AG08395 (cell line): ENCODE measurements around the gene SARDH.
A peak's percentile ranks its signal among the peaks of the same experiment; 100 is the strongest.

Experiments
- DNase-seq: peaks from one replicate; pipeline ENCODE4 v3.0.0; 2012; ENCODE audit warnings: mixed read lengths, low spot score

Gene SARDH

DNA sequence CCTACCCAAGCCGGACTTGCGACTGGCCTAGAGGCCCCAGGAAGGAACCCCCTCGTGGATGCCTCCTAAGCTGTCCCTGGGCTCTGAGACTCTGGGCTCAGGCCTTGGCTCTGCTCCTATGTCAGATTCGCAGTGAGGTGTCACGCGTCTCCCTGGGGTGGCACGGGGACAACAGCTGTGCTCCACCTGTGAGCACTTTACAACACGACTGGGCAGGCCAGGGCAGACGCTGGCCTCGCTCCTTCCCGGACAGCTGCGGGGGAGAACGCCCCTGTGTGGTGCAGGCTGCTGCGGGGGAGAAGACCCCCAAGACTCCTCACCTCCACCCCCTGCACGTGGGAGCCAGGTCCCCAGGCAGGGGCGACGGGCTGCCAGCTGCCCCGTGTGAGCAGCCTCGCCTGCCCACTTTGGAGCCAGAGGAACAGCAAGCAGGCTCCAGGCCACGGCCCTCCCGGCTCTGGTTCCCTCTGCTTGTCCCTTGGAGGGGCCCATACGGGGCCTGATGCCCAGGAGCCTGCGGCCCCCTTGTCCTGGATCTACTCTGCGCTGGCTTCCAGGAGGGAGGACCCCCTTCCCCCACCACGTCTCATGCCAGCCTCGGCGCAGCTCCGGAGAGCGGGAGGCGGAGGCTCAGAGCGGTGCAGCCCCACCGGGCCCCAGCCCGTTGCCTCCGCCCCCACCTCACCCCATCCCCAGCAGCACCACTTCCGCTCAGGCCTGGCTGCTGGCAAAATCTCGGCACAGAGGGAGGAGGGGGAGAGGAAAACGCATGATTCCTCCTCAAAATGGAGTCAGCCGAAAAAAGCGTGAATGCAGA, 36.0 kb downstream of the SARDH start:
- DNase-seq = no peak

DNA sequence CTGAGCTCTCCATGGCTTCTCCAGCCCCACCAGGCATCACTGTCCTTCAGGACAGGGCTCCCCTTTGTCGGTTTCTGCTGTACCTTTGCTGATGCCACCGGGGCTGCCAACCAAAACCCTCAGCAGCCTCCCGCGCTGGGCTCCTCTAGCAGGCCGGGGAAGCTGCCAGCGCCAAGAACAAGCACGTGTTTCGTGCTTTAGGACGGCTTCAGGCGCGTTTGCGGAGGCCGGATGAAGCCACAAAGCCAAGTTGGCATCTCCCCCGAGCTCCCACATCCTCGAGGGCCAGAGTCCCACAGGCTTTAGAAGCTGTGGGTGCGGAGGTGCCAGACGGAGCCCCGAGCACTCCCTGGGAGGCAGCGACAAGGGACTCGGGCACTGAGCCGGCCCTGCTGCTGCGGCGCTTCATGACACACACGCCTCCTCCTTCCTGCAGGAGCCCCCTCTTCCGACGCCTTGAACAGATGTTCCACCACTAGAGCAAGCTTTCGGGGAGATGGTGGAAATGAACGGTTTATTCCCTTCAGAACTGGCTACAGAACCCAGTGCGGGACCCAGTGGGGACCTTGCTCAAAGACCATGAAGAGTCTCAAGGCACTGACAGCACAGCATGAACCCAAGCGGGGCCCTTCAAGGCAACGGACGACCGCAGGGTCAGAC, 36.7 kb downstream of the SARDH start:
- DNase-seq = peak; percentile 36

DNA sequence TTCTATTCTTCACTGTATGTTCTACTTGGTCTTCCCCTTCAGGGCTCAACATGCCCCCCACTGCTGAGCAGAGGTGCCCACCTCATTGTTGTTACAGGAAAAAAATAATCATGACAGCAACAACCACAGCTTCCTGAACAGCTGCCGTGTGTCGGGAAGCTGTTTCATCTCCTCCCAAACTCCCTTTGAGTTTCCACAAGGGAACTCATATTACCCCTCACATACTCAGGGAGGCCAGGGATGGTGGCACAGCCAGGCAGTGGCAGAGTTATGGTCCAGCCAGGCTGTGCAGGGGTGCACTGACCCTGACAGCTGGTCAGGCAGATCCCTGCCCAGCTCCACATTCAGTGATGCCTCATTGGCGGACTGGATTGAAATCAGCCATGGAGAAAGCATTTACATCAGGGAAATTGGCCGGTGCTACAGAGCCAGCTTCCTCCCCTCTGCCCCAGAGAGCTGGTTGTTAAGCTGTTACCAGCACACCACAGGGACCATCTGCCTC, 37.3 kb downstream of the SARDH start:
- DNase-seq = no peak

DNA sequence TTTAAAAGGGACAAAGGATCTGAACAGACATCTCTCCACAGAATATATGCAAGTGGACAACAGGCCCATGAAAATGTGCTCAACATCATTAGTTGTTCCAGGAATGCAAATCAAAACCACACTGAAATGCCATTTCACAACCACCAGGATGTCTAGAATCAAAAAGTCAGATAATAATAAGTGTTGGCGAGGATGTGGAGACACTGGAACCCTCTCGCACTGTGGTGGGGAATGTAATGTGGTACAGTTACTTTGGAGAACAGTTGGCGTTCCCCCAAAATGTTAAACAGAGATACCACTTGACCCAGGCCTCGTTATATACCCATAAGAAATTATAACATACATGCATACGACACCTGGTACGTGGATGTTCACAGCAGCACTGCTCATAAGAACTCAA, 38.6 kb downstream of the SARDH start:
- DNase-seq = no peak

DNA sequence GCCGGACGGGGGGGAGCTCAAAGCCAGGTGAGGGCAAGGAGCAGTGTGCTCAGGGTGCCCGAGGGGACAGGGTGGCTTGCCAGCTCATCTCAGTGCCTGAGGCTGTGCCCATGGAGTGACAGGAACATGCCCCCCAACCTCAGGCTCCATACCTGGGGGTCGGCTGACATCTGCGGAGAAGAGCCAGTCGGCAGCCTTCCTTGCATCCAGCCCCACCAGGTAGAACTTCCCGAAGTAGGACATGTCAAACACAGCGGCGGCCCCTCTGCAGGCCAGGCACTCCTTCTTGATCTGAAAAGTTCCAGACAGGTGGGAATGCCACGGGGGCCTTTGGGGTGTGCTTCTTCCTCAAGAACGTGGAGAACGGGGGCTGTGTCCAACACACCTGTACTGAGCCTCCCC, 42.1 kb downstream of the SARDH start:
- no peak for DNase-seq

DNA sequence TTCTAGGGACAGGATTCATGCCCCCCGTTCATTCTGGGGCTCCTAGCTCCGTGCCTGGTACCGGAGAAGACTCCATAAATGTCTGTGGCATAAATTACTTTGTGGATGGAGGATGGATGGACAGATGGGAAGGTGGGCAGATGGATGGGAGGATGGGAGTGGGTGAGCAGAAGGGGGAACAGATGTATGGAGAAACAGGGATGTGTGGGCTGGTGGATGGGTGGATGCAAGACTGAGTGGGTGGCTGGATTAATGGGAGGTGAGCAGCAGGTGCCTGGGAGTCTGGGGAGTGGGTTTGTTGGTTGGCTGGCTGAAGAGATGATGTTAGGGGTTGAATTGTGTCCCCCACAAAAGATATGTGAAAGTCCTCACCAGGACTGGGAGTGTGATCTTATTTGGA, 43.5 kb downstream of the SARDH start:
- no peak for DNase-seq

DNA sequence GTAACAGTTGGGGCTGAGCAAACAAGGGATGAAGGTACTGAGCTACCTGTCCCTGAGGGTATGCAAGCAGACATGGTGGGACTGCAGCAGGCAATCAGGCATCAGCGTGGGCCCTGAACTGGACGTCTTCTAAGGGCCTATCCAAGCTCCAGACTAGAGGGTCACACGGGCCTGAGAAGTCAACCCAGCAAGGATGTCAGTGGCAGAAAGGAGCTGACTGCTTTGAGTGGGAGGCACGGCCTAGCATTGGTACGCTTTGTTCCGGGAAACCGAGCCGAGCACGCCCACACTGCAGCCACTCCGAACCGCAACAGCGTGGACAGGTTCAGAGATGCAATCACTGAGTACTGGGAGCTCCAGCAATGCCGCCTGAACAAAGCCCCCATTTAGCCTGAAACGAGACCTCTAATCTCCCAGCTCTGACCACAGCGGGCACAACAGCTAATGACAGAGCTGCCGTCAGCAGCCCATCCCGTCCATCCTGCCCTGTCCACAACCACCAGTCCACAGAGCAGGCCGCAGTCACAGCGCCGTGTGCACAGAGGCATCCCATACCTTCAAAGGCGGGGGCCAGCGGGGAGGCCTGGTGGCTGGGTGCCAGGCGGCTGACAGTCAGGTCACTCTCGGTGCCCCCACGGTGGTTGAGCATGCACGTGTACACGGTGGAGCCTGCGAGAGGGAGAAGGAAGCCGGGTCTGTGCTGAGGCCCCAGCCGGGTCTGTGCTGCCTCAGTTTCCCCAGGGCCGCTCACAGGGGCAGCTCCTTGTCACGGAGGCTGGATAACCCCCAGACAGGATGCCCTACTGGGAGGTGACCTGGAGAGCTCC, 44.2 kb downstream of the SARDH start:
- DNase-seq = no peak

DNA sequence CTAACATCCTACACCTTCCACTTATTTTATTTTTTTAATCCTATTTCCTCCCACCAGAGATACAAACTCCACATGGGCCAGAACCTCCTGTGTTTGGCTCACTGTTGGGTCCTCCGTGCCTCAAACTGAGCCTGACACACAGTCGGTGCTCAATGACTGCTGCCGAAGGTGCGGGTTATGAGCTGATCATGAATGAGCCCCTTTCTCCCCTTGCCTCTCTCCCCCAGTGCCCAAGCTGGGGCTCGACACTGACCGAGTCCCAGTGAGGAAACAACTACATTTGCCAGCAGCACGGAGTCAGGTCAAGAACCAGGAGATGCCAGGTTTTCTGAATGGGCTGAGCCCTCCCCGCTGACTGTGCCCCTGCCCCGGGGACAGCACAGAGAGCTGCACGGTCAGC, 45.0 kb downstream of the SARDH start:
- DNase-seq = no peak

DNA sequence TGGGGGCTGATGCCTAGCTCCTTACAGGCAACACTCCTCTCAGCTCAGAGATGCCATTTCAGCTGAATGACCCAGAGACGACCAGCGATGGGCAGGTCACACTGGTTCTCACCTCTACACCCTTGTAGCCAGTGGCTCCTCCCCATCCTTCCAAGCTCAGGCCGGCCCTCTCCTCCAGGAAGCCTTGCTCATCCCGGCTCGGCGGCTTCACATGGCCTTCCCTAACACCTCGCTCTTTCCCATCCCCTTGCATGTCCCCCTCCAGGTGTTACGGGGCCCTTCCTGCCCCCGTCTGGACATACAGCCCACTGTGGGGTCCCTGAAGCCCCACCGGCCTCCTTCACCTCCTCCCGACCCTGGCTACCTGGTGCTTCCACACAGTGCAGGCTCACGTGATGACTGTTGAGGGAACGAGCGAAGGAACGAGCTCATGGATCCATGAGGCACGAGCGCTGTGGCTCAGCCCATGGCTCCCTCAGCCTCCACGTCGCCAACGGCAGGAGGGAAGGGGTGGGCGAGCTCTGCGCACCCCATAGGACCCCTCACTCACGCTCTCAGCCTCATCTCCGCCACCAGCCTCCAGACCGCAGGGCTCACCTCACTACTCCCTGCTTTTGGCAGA, 45.7 kb downstream of the SARDH start:
- DNase-seq = no peak

DNA sequence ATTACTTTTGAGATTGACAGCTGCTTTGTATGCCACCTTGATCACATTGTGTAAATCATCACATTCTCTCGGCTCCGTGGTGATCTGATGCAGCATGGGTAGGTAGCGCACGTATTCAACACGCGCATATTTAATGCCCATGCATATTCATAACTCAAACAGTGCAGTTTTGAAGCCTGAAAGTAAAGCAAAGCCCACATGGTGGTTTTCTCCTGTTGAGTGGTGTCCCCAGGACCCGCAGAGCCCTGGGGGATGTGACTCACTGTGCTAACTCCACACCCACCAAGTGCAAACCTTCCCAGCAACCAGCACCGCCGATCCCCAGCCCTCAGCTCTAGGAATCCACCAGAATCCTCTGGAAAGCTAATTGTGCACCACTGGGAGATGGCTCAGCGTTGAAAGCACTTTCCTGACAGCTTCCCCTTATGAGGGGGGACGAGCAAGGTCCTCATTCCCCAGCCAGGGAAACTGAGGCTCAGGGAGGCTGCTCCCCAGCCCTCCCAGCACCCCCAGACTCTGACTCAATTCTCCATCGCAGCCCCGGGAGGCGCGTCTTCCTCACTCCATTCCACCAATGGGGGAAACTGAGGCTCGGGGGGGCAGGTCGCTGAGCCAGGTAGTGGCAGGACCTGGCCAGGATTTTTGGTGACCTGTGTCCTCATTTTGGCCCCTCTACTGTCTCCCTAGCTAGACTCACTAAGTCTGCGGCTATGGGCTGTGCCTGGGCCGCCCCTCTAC, 46.4 kb downstream of the SARDH start:
- no peak for DNase-seq

DNA sequence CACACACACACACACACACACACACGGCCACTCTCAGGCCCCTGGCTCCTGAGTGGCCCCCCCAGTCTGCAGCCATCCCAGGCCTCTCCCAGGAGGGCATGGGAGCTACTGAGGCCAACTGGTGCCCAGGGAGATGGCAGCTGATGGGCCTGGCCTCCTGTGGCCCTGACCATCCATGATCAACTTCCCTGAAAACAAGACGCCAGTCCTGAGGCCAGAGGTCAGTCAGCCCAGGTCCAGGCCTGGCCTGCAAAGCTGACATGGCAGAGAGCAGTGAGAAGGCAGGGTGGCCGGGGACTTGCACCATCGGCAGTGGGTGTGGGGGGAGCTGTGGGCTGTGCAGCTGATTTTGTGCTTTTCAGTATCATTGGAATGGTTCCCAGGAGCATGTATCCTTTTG, 47.0 kb downstream of the SARDH start:
- DNase-seq = no peak

DNA sequence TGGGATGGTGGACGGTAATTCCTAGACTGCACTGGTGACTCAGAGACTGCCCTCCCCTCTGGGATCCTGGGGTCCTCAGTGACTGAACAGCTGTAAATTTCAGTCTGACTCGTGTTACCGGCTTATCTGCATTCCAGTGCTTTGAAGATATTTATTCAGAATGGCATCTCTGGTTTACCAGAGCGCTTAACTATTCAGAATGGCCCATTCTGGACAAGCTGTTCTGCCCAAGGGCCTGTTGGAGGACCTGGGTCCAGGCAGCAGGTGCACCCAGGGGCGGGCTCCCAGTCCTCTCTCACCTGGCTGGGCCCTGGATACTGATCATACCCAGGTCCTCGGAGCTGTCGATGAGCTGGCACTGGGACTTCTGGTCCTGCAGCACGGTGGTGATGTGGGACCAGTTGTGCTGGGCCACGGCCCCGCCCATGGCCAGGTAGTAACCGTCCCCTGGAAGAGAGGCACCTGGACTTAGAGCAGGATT, 48.0 kb downstream of the SARDH start:
- no peak for DNase-seq

DNA sequence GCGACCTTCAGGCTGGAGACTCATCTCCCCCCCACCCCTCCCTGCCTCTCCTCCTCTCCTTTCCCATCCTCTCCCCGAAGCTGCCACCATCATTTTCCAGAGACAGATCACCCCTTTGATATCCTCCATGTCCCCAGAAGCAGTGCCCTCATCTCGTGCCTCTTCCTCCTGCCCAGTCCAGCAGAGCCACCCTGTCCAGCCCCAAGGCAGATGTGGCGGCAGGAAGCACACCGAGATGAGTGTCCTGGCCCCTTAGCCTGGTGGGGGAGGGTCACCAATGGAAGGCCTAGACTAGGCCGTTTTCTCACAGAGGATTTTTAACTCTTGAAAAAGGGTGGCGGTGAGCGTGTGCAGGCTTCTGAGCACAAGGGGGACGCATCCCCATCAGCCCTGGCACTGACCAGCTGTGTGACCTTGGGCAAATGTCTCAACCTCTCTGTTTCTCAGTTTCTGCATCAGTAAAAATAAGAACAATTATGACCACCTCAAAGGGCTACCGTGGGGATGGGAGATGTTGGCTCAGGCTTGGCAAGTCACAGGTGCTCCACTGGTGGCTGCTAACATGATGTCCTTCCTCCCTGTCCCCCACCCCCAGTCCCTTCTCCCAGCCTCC, 48.9 kb downstream of the SARDH start:
- no peak for DNase-seq

DNA sequence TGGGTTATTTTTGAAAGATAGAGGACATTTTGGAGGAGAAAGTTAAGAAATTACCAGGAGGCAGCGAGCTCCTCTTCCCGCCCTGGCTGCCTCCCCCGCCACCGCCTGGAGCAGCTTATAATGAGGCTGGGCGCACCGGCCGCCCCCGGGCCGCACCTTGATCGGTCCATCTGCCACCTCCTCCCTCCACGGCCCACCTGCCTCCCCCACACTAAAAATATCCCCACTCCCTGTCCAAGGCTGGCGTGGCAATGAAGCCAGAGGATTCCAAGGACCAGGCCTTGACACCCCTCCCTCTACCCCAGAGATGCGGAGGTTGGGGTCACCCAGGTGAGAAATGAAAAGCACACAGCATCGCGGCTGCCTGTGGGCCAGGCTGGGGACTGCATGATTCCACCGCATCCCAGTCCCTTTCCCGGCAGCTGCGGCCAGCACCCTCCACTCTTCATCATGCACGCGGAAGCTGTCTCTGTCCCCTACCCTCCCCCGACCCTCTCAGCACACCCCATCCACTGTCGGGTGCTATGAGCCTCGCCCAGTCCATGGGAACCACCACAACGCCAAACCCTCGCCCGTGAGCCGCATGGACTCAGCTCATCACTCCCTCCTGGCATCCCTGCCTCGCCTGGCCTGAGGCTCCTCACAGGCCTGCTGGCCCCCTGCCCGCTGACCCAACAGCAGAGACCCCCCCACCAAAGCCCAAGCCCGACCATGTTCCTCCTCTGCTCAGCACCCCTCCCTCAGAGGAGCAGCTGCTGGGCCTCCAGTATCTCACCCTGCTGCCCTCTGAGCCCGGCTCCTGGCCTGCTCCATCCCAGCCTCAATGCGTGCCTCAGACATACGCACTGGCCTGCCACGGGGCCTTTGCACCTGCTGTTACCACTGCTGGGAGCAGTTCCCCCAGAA, 50.0 kb downstream of the SARDH start:
- DNase-seq = no peak

DNA sequence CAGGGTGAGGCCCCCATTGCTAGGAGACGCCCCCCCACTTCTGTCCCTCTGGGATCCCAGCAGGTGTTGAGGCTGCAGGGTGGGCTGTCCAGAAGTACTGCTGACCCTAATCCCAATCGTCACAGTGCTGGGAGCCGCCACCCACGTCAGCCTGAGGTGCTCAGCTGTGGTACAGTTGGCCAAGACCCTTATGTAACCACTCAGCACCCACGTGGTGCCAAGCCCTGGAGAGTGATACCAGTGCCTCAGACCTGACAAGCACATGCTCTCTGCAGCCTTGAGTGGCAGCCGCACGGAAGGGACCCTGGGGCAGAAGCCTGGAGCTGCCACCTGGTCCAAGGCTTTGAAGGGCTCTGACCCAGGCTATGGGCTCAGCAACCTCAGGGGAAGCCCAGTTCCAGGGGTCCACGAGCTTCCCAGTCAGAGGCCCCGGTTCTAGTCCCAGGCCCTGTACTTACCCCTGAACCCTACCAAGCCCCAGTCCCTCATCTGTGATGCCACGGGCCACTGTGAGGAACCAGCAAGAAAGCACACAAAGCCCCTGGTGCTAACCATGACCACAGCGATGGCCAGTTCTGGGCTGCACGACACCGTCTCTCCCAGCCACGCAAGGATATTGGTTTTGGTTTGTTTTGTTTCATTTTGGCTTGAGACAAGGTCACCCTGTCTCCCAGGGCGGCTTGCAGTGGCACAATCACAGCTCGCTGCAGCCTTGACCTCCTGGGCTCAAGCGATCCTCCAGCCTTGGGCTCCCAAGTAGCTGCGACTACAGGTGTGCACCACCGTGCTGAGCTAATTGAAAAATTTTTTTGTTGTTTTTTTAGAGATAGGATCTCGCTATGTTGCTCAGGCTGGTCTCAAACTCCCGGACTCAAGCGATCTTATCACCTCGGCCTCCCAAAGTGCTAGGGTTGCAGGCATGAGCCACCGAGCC, 51.2 kb downstream of the SARDH start:
- no peak for DNase-seq

DNA sequence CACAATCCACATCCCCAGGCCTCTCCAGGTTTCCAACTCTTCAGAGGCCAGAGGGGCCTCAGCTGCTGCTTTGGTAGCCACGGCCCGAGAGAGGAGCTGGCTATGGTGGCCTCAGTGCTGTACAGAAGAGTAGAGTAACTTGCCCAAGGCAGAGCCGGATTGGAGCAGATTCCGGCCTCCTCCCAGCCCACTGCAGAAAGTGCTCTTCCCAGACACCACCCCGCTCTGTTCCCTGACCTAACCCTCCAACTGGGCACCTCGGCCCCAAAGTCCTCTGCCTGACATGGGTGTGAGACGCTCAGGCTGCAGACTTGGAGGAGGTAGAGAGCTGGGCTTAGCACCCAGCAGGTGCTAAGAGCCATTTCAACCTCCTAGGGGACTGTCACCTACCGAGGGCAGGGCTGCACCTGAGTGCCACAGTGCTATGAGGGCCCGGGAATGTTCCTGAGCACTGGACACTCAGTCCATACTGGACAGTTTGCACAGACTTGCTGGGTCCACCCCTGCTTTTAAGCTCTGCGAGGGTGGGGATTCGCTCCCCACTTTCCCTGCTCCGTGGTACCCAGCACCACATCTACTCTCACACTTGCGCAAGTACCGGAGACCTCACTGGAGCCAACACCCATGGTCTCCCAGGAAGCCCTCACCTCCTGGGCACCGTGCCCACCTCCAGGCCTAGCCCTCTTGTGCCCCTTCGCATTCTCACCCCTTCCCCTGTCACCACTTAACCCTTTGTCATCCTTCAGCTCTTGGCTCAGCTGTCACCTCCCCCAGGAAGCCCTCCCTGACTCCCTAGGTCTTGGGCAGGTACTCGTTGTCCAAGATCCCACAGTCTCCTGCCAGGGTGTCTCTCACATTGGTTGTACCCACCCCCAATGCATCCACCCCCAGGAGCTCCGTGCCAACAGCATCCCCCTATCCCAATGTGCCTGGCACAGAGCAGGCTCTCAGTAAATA, 52.2 kb downstream of the SARDH start:
- no peak for DNase-seq

DNA sequence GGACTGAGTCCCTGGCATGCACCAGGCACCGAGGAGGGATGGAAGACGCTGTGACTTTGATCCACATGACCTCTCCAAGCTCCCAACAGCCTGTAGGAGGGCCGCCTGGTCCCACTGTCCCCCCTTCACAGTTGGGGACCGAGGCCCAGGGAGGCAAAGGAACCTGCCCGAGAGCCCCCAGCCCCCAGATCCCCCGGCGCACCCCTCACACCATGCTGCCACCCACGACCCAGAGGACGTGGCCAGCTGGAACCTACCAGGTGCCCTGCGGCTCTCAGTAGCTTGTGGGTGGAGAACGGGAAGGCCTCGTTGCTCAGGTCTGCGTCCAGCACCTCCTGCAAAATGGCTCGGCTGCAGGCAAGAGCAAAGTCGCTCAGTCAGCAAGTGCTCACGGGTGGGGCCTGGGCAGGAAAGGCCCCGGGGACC, 53.2 kb downstream of the SARDH start:
- DNase-seq = no peak
